ENCODE measurements around the gene DPP7. TPM values are rescaled to one million over a fixed set of nuclear protein-coding genes. Genes with fewer than 3 reads are reported as not detected.

The DPP7 gene
- total and polyA plus RNA-seq, 9 of the 15 experiments (the other 6 are each of a cell fraction or from before 2014, with no cell fraction given): 0.99 to 365 (median 132) TPM

DNA sequence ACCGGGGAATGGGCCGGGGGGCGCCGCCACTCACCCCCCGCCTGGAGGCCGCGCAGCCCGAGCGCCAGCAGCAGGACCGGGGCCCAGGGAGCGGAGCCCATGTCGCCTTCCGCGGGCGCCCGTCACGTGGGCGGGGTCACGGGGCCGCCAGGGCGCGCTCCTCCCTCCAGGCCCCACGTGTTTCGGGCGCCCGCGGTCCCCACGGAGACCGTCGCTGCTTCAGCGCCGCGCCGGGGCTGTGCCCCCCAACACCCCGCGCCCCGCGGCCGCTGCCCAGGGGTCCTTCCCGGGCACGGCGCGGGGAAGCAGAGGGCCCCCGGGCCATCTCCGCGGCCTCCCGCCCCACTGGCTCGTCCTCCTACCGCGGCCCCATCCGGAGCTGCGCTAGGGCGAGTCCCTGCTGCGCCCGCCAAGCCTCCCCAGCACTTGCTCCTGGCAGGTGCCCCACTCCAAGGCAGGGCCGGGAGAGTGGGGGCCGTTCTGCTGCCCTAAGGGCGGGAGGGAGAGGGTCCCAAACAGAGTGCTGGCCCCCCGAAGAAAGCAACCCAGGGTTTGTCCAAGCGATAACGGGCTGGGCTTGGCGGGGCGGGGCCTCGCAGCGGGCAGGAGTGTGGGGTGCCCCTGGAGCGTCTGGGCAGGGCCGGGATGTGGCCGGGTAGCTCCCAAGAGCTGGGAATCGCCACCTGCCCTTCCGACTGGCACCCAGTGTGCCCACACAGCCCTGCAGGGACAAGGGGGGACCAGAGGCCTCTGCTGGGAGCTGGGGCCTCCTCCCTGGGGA, at the start of gene DPP7 (continued):
- TF ChIP-seq RBBP5 (IDR thresholded peaks at IDR 0.05; ENCODE audit: borderline replicate concordance, insufficient read depth, low read length, poor library complexity, severe bottlenecking): peak; percentile 55
- no peak for TF ChIP-seq ZNF830 (CRISPR knock-in tag; IDR thresholded peaks at IDR 0.05)
- no peak for TF ChIP-seq POLR2AphosphoS5 (IDR thresholded peaks at IDR 0.05; ENCODE audit: control insufficient read depth, insufficient read depth, low read depth, low read length)
- no peak for TF ChIP-seq POLR2H (tag; IDR thresholded peaks at IDR 0.05; ENCODE audit: low read depth)
- TF ChIP-seq CHCHD3 (CRISPR knock-in tag; IDR thresholded peaks at IDR 0.05): no peak
- TF ChIP-seq, protein P1, sequence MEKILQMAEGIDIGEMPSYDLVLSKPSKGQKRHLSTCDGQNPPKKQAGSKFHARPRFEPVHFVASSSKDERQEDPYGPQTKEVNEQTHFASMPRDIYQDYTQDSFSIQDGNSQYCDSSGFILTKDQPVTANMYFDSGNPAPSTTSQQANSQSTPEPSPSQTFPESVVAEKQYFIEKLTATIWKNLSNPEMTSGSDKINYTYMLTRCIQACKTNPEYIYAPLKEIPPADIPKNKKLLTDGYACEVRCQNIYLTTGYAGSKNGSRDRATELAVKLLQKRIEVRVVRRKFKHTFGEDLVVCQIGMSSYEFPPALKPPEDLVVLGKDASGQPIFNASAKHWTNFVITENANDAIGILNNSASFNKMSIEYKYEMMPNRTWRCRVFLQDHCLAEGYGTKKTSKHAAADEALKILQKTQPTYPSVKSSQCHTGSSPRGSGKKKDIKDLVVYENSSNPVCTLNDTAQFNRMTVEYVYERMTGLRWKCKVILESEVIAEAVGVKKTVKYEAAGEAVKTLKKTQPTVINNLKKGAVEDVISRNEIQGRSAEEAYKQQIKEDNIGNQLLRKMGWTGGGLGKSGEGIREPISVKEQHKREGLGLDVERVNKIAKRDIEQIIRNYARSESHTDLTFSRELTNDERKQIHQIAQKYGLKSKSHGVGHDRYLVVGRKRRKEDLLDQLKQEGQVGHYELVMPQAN (IDR thresholded peaks at IDR 0.05; ENCODE audit: borderline replicate concordance): no peak
- TF ChIP-seq, protein P2, sequence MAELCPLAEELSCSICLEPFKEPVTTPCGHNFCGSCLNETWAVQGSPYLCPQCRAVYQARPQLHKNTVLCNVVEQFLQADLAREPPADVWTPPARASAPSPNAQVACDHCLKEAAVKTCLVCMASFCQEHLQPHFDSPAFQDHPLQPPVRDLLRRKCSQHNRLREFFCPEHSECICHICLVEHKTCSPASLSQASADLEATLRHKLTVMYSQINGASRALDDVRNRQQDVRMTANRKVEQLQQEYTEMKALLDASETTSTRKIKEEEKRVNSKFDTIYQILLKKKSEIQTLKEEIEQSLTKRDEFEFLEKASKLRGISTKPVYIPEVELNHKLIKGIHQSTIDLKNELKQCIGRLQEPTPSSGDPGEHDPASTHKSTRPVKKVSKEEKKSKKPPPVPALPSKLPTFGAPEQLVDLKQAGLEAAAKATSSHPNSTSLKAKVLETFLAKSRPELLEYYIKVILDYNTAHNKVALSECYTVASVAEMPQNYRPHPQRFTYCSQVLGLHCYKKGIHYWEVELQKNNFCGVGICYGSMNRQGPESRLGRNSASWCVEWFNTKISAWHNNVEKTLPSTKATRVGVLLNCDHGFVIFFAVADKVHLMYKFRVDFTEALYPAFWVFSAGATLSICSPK (IDR thresholded peaks at IDR 0.05; ENCODE audit: borderline replicate concordance): no peak
- TF ChIP-seq, protein P3, sequence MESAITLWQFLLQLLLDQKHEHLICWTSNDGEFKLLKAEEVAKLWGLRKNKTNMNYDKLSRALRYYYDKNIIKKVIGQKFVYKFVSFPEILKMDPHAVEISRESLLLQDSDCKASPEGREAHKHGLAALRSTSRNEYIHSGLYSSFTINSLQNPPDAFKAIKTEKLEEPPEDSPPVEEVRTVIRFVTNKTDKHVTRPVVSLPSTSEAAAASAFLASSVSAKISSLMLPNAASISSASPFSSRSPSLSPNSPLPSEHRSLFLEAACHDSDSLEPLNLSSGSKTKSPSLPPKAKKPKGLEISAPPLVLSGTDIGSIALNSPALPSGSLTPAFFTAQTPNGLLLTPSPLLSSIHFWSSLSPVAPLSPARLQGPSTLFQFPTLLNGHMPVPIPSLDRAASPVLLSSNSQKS (CRISPR knock-in tag; IDR thresholded peaks at IDR 0.05): no peak
- peak; percentile 93 for TF ChIP-seq CXXC5 (CRISPR knock-in tag; IDR thresholded peaks at IDR 0.05)
- no peak for TF ChIP-seq HEY1 (CRISPR knock-in tag; IDR thresholded peaks at IDR 0.05; ENCODE audit: borderline replicate concordance)
- TF ChIP-seq THRAP3 (IDR thresholded peaks at IDR 0.05; ENCODE audit: borderline replicate concordance): no peak
- TF ChIP-seq KAT7 (CRISPR knock-in tag; IDR thresholded peaks at IDR 0.05; ENCODE audit: borderline replicate concordance): no peak
- TF ChIP-seq NCOA1 (IDR thresholded peaks at IDR 0.05; ENCODE audit: low read depth): no peak
- TF ChIP-seq, protein P4, sequence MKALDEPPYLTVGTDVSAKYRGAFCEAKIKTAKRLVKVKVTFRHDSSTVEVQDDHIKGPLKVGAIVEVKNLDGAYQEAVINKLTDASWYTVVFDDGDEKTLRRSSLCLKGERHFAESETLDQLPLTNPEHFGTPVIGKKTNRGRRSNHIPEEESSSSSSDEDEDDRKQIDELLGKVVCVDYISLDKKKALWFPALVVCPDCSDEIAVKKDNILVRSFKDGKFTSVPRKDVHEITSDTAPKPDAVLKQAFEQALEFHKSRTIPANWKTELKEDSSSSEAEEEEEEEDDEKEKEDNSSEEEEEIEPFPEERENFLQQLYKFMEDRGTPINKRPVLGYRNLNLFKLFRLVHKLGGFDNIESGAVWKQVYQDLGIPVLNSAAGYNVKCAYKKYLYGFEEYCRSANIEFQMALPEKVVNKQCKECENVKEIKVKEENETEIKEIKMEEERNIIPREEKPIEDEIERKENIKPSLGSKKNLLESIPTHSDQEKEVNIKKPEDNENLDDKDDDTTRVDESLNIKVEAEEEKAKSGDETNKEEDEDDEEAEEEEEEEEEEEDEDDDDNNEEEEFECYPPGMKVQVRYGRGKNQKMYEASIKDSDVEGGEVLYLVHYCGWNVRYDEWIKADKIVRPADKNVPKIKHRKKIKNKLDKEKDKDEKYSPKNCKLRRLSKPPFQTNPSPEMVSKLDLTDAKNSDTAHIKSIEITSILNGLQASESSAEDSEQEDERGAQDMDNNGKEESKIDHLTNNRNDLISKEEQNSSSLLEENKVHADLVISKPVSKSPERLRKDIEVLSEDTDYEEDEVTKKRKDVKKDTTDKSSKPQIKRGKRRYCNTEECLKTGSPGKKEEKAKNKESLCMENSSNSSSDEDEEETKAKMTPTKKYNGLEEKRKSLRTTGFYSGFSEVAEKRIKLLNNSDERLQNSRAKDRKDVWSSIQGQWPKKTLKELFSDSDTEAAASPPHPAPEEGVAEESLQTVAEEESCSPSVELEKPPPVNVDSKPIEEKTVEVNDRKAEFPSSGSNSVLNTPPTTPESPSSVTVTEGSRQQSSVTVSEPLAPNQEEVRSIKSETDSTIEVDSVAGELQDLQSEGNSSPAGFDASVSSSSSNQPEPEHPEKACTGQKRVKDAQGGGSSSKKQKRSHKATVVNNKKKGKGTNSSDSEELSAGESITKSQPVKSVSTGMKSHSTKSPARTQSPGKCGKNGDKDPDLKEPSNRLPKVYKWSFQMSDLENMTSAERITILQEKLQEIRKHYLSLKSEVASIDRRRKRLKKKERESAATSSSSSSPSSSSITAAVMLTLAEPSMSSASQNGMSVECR (CRISPR knock-in tag; IDR thresholded peaks at IDR 0.05): peak; percentile 81
- no peak for TF ChIP-seq HDAC3 (IDR thresholded peaks at IDR 0.05; ENCODE audit: borderline replicate concordance, partially characterized antibody)
- no peak for TF ChIP-seq TRIM24 (IDR thresholded peaks at IDR 0.05)
- TF ChIP-seq, protein P5, sequence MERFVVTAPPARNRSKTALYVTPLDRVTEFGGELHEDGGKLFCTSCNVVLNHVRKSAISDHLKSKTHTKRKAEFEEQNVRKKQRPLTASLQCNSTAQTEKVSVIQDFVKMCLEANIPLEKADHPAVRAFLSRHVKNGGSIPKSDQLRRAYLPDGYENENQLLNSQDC (CRISPR knock-in tag; IDR thresholded peaks at IDR 0.05): no peak
- no peak for TF ChIP-seq SREBF2 (CRISPR knock-in tag; IDR thresholded peaks at IDR 0.05)

Measured in K562 (cell line).